NCI-H128 (cell line): ENCODE data around the gene TACSTD2.
"Not testable (repeated sequence)": the region's sequence is repeated elsewhere in the genome, so short reads cannot be mapped to it uniquely, and the experiment has no call there.

Experiments
- DNase-seq: peaks from one replicate; lab custom pipeline; 2025; ENCODE audit not compliant: unreplicated experiment; lab: John Stamatoyannopoulos, UW

Gene TACSTD2

GRCh38 chr1:58588396-58588795, 11.3 kb upstream of the TACSTD2 start:
- DNase-seq, result no peak

- no peak for DNase-seq
Measured at GRCh38 chr1:58587667-58588066, 10.6 kb upstream of the TACSTD2 start.

- DNase-seq, result no peak
Measured at GRCh38 chr1:58586271-58586670, 9.2 kb upstream of the TACSTD2 start.

GRCh38 chr1:58585581-58586151, 8.6 kb upstream of the TACSTD2 start:
- no peak for DNase-seq

GRCh38 chr1:58585166-58585565, 8.1 kb upstream of the TACSTD2 start:
- DNase-seq, result no peak

- no peak for DNase-seq
Measured at GRCh38 chr1:58584082-58584895, 7.2 kb upstream of the TACSTD2 start.

- no peak for DNase-seq
Measured at GRCh38 chr1:58583496-58583895, 6.4 kb upstream of the TACSTD2 start.

- DNase-seq, result not testable (repeated sequence)
Measured at GRCh38 chr1:58582143-58582542, 5.1 kb upstream of the TACSTD2 start.

GRCh38 chr1:58581641-58582040, 4.6 kb upstream of the TACSTD2 start:
- DNase-seq, result no peak

GRCh38 chr1:58580186-58580585, 3.1 kb upstream of the TACSTD2 start:
- no peak for DNase-seq

GRCh38 chr1:58577654-58578030, 590 bp upstream of the TACSTD2 start:
- no peak for DNase-seq

GRCh38 chr1:58576325-58576726, 726 bp downstream of the TACSTD2 start:
- DNase-seq, result no peak

- DNase-seq, result no peak
Measured at GRCh38 chr1:58575551-58576324, 1.3 kb downstream of the TACSTD2 start.

GRCh38 chr1:58574816-58575215, 2.2 kb downstream of the TACSTD2 start:
- DNase-seq, result no peak

- DNase-seq, result no peak
Measured at GRCh38 chr1:58573705-58574591, 3.1 kb downstream of the TACSTD2 start.

- no peak for DNase-seq
Measured at GRCh38 chr1:58573138-58573537, 3.9 kb downstream of the TACSTD2 start.

GRCh38 chr1:58572690-58573089, 4.4 kb downstream of the TACSTD2 start:
- no peak for DNase-seq

GRCh38 chr1:58571616-58572015, 5.4 kb downstream of the TACSTD2 start:
- no peak for DNase-seq

- no peak for DNase-seq
Measured at GRCh38 chr1:58570817-58571216, 6.2 kb downstream of the TACSTD2 start.

- no peak for DNase-seq
Measured at GRCh38 chr1:58570094-58570493, 7.0 kb downstream of the TACSTD2 start.

- DNase-seq, result no peak
Measured at GRCh38 chr1:58568911-58569310, 8.1 kb downstream of the TACSTD2 start.
